DOHH2 (cell line): ENCODE results near the gene TAF1B.

Source experiments
- H3F3A ChIP-seq: fragments of 200-600 bp; sonication (generic), shearing (Covaris generic); 2 replicates; pipeline ENCODE4 v1.6.0; 2016; ENCODE audit warnings: antibody characterized with exemption, mild to moderate bottlenecking; ENCODE audit not compliant: control insufficient read depth, insufficient read depth
- H3K27ac ChIP-seq: fragments of 200-600 bp; sonication (generic); 2 replicates; pipeline ENCODE4 v1.5.1; 2014; ENCODE audit warnings: low read depth, mild to moderate bottlenecking, low read length, moderate library complexity
- H3K27me3 ChIP-seq: fragments of 200-600 bp; sonication (generic); 2 replicates; pipeline ENCODE4 v1.6.1; 2014; ENCODE audit warnings: mild to moderate bottlenecking, low read length, mixed read lengths; ENCODE audit not compliant: control insufficient read depth
- H3K36me3 ChIP-seq: fragments of 200-600 bp; sonication (generic); 2 replicates; pipeline ENCODE4 v1.6.1; 2014; ENCODE audit warnings: mild to moderate bottlenecking, low read length, moderate library complexity, mixed read lengths; ENCODE audit not compliant: control insufficient read depth
- H3K4me1 ChIP-seq: fragments of 200-600 bp; sonication (generic); 2 replicates; pipeline ENCODE4 v1.6.1; 2014; ENCODE audit warnings: mild to moderate bottlenecking, low read length, mixed read lengths; ENCODE audit not compliant: control insufficient read depth
- H3K4me2 ChIP-seq: fragments of 200-600 bp; sonication (generic); 2 replicates; pipeline ENCODE4 v1.6.0; 2014; ENCODE audit warnings: mild to moderate bottlenecking, low read length, moderate library complexity
- H3K4me3 ChIP-seq: fragments of 200-600 bp; sonication (generic); 2 replicates; pipeline ENCODE4 v1.5.1; 2014; ENCODE audit warnings: mild to moderate bottlenecking, low read length, mixed read lengths
- H3K79me2 ChIP-seq: fragments of 200-600 bp; sonication (generic); 2 replicates; pipeline ENCODE4 v1.6.1; 2014; ENCODE audit warnings: mild to moderate bottlenecking, low read length, mixed read lengths; ENCODE audit not compliant: control insufficient read depth
- H3K9me2 ChIP-seq: fragments of 200-600 bp; sonication (generic); replicated peaks from 2 replicates; pipeline ENCODE4 v1.6.1; 2014; ENCODE audit warnings: mild to moderate bottlenecking, low read length, mixed read lengths; ENCODE audit not compliant: control insufficient read depth
- H3K9me3 ChIP-seq: fragments of 200-600 bp; sonication (generic); 2 replicates; pipeline ENCODE4 v1.6.1; 2014; ENCODE audit warnings: antibody characterized with exemption, low read length, mixed read lengths; ENCODE audit not compliant: control insufficient read depth, insufficient read depth
- H4K20me1 ChIP-seq: fragments of 200-600 bp; sonication (generic); 2 replicates; pipeline ENCODE4 v1.6.0; 2014; ENCODE audit warnings: low read depth, mild to moderate bottlenecking, antibody characterized with exemption, low read length, moderate library complexity; ENCODE audit not compliant: control insufficient read depth, insufficient read depth
- CTCF ChIP-seq: fragments of 200-600 bp; sonication (generic); IDR thresholded peaks from one replicate; pipeline ENCODE4 v1.5.1; 2014; ENCODE audit warnings: antibody characterized with exemption, mild to moderate bottlenecking, low read depth, low read length; ENCODE audit not compliant: poor library complexity, severe bottlenecking
- EZH2phosphoT487 ChIP-seq: fragments of 200-600 bp; sonication (generic); IDR thresholded peaks from 2 replicates; pipeline ENCODE4 v1.6.1; 2017; ENCODE audit warnings: borderline replicate concordance, mild to moderate bottlenecking, antibody characterized with exemption, low read length, moderate library complexity, mixed read lengths

Gene TAF1B

GRCh38 chr2:9796056-9797010 is 46.9 kb upstream of the TAF1B start:
- Histone ChIP-seq H3K27ac (no peak overlapping the region), H3K79me2 (no peaks in the 10 kb centered on the region), H3F3A (no peaks in the 10 kb centered on the region), H3K9me3 (no peaks in the 10 kb centered on the region), H3K4me2 (no peak overlapping the region), H3K4me1 (peaks cover 43% of the 10 kb centered on the region), H3K36me3 (no peaks in the 10 kb centered on the region), H3K9me2 (no peaks in the 10 kb centered on the region), H3K27me3 (peaks cover 4% of the 10 kb centered on the region; the same call in 1 of the 2 replicates), H3K4me3 (no peak overlapping the region), H4K20me1 (no peaks in the 10 kb centered on the region)
- no peak for TF ChIP-seq CTCF
- no peak for TF ChIP-seq EZH2phosphoT487

- Histone ChIP-seq H3K4me1 (peaks cover 46% of the 10 kb centered on the region), H3K9me2 (no peaks in the 10 kb centered on the region), H3K79me2 (no peaks in the 10 kb centered on the region), H3K4me2 (no peak overlapping the region), H3K9me3 (no peaks in the 10 kb centered on the region), H3K27ac (no peak overlapping the region), H3K36me3 (no peaks in the 10 kb centered on the region), H3K27me3 (peaks cover 4% of the 10 kb centered on the region; the same call in 1 of the 2 replicates), H3K4me3 (no peak overlapping the region), H3F3A (no peaks in the 10 kb centered on the region), H4K20me1 (no peaks in the 10 kb centered on the region)
- no peak for TF ChIP-seq EZH2phosphoT487
- no peak for TF ChIP-seq CTCF
Measured at GRCh38 chr2:9797086-9797485, 46.2 kb upstream of the TAF1B start.

GRCh38 chr2:9797681-9798556 is 45.4 kb upstream of the TAF1B start:
- no peak overlapping the region for H3K4me2 ChIP-seq

More at GRCh38 chr2:9797681-9798556, 45.4 kb upstream of the TAF1B start:
- Histone ChIP-seq H3K79me2 (no peaks in the 10 kb centered on the region), H3F3A (no peaks in the 10 kb centered on the region), H3K4me1 (peaks cover 37% of the 10 kb centered on the region), H3K9me3 (no peaks in the 10 kb centered on the region), H3K27me3 (peaks cover 4% of the 10 kb centered on the region; the same call in 1 of the 2 replicates), H3K27ac (no peak overlapping the region), H3K4me3 (no peak overlapping the region), H3K9me2 (no peaks in the 10 kb centered on the region), H4K20me1 (no peaks in the 10 kb centered on the region), H3K36me3 (no peaks in the 10 kb centered on the region)
- TF ChIP-seq EZH2phosphoT487 (no peak), CTCF (no peak)
